H54 (cell line): Measurements from ENCODE around the gene CDH16.
A peak's percentile ranks its signal among the peaks of the same experiment; 100 is the strongest.

Source experiments
- DNase-seq: peaks from one replicate; pipeline ENCODE4 v3.0.0; 2011; ENCODE audit warnings: low spot score, mixed read lengths; ENCODE audit not compliant: insufficient read length
- FAIRE-seq: peaks from 3 replicates; lab custom pipeline; 2011; peaks lifted over from hg19 to GRCh38; lab: Jason Lieb, UNC
- POLR2A ChIP-seq: IDR thresholded peaks from 2 replicates; pipeline ENCODE4 v1.6.1; 2011; ENCODE audit warnings: low read depth, mild to moderate bottlenecking, low read length

Gene CDH16

GRCh38 chr16:66895999-66896398, 22.7 kb downstream of the CDH16 start:
- TF ChIP-seq POLR2A, result no peak
- FAIRE-seq (no peak), DNase-seq (no peak)

- DNase-seq (no peak), FAIRE-seq (no peak)
- no peak for TF ChIP-seq POLR2A
These were observed 23.1 kb downstream of the CDH16 start for GRCh38 chr16:66895689-66895979.

- DNase-seq, result peak; percentile 65
- TF ChIP-seq POLR2A, result no peak
- FAIRE-seq, result peak; percentile 89
These were observed 23.6 kb downstream of the CDH16 start for GRCh38 chr16:66894948-66895688.

DNA sequence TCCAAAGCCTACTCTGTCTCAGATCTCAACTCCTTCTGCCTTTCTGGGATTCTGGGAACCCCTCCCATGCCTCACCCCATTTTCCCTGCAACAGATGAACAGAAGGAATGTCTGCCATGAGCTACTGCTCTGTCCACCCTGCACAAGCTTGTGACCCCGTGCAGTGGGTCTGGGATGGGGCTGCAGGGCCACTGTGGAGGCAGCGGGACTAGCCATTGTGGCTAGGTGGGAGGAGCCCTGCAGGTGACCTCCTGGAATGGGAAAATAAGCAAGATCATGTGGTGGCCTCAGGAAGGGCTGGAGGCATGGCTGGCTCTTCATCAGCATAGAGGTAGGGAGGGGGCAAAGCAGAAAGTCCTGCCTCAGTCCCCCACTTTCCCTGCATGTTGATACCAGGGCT, 24.6 kb downstream of the CDH16 start:
- no peak for TF ChIP-seq POLR2A
- FAIRE-seq (no peak), DNase-seq (no peak)

DNA sequence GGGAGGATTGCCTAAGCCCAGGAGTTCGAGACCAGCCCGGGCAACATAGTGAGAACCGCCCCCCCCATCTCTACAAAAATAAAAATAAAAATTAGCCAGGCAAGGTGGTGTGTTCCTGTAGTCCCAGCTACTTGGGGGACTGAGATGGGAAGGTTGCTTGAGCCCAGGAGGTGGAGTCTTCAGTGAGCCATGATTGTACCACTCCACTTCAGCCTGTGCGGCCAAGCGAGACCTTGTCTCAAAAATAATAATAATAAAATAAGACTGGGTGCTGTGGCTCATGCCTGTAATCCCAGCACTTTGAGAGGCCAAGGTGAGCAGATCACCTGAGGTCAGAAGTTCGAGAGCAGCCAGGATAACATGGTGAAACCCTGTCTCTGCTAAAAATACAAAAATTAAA, 26.9 kb downstream of the CDH16 start:
- no peak for TF ChIP-seq POLR2A
- FAIRE-seq (no peak), DNase-seq (no peak)

DNA sequence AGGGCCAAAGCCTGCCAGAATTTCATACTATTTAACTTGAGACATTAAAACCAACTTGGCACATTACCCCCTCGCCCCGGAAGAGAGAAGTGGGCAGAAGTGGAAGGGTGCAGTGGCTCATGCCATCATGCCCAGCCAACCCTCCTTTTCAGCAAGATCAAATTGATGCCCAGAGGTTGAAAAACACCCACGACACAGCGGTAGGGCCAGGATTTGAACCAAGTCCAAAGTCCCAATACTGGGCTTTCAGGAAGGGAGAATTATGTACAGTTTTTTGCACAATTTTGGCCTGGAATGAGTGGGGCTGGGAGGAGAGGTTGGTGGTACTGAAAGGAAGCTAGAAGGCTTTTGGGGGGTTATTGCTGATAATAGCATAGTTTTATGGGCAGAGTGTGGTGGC, 27.3 kb downstream of the CDH16 start:
- TF ChIP-seq POLR2A, result no peak
- DNase-seq, result no peak
- FAIRE-seq, result no peak

- FAIRE-seq (no peak), DNase-seq (no peak)
- no peak for TF ChIP-seq POLR2A
These were observed 27.9 kb downstream of the CDH16 start for GRCh38 chr16:66890799-66891198.

DNA sequence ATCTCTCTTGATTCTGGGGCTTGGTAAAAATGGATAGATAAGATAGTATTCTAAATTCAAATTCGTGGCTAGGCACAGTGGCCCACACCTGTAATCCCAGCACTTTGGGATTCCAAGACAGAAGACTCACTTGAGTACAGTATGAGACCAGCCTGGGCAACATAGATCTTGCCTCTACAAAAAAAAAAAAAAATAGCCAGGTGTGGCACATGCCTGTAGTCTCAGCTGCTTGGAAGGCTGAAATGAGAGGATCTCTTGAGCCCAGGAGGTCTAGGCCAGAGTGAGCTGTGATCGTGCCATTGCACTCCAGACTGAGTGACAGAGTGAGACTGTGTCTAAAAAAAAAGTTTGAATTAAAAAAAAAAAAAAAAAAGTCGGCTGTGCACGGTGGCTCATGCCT, 29.1 kb downstream of the CDH16 start:
- no peak for TF ChIP-seq POLR2A
- no peak for DNase-seq
- FAIRE-seq, result no peak

GRCh38 chr16:66888647-66889615, 29.8 kb downstream of the CDH16 start:
- no peak for TF ChIP-seq POLR2A
- FAIRE-seq, result no peak
- no peak for DNase-seq

GRCh38 chr16:66886914-66887313, 31.8 kb downstream of the CDH16 start:
- FAIRE-seq (no peak), DNase-seq (no peak)
- TF ChIP-seq POLR2A, result no peak

GRCh38 chr16:66886321-66886720, 32.4 kb downstream of the CDH16 start:
- no peak for FAIRE-seq
- no peak for DNase-seq
- no peak for TF ChIP-seq POLR2A

GRCh38 chr16:66885491-66885890, 33.2 kb downstream of the CDH16 start:
- DNase-seq (no peak), FAIRE-seq (no peak)
- TF ChIP-seq POLR2A, result no peak

- no peak for TF ChIP-seq POLR2A
- DNase-seq (no peak), FAIRE-seq (no peak)
These were observed 36.0 kb downstream of the CDH16 start for GRCh38 chr16:66882702-66883101.

GRCh38 chr16:66881964-66882508, 36.6 kb downstream of the CDH16 start:
- no peak for TF ChIP-seq POLR2A
- no peak for FAIRE-seq

More at GRCh38 chr16:66881964-66882508, 36.6 kb downstream of the CDH16 start:
- no peak for DNase-seq
